GM18861 (cell line): ENCODE data around the gene GSAP.
"Not testable (repeated sequence)": the region's sequence is repeated elsewhere in the genome, so short reads cannot be mapped to it uniquely, and the experiment has no call there.

Source experiments
- ATAC-seq: cut with Tn5 transposase; IDR thresholded peaks from one replicate; pipeline ENCODE4 v1.9.1; 2021; ENCODE audit not compliant: unreplicated experiment

The GSAP gene

GRCh38 chr7:77306231-77307067, 109.7 kb downstream of the GSAP start:
- ATAC-seq, result no peak

- ATAC-seq, result no peak
Observed at GRCh38 chr7:77295549-77295948, 120.6 kb downstream of the GSAP start.

GRCh38 chr7:77293046-77293445, 123.1 kb downstream of the GSAP start:
- ATAC-seq, result no peak

GRCh38 chr7:77290425-77290824, 125.7 kb downstream of the GSAP start:
- no peak for ATAC-seq

- no peak for ATAC-seq
Observed at GRCh38 chr7:77289387-77289786, 126.8 kb downstream of the GSAP start.

GRCh38 chr7:77288676-77289320, 127.4 kb downstream of the GSAP start:
- ATAC-seq, result no peak

GRCh38 chr7:77284616-77285015, 131.5 kb downstream of the GSAP start:
- no peak for ATAC-seq

GRCh38 chr7:77284005-77284404, 132.1 kb downstream of the GSAP start:
- ATAC-seq, result no peak

- no peak for ATAC-seq
Observed at GRCh38 chr7:77282897-77283296, 133.3 kb downstream of the GSAP start.

GRCh38 chr7:77281780-77282478, 134.2 kb downstream of the GSAP start:
- ATAC-seq, result no peak

- ATAC-seq, result no peak
Observed at GRCh38 chr7:77276120-77276519, 140.0 kb downstream of the GSAP start.

- ATAC-seq, result not testable (repeated sequence)
Observed at GRCh38 chr7:77275663-77276062, 140.5 kb downstream of the GSAP start.

- no peak for ATAC-seq
Observed at GRCh38 chr7:77271766-77272165, 144.4 kb downstream of the GSAP start.

GRCh38 chr7:77270094-77270480, 146.1 kb downstream of the GSAP start:
- no peak for ATAC-seq

- peak; percentile 83 for ATAC-seq
Observed at GRCh38 chr7:77269360-77270093, 146.6 kb downstream of the GSAP start.

GRCh38 chr7:77266291-77266794, 149.8 kb downstream of the GSAP start:
- ATAC-seq, result peak; percentile 79

GRCh38 chr7:77265666-77266065, 150.5 kb downstream of the GSAP start:
- no peak for ATAC-seq

GRCh38 chr7:77262316-77262715, 153.8 kb downstream of the GSAP start:
- no peak for ATAC-seq
